PC-3 (cell line): ENCODE data around the gene CTNND2. TPM values are rescaled to one million over a fixed set of nuclear protein-coding genes. Genes with fewer than 3 reads are reported as not detected.

ENCODE experiments used
- ATAC-seq: fragments of 200-7000 bp; cut with Tn5 transposase; 2 replicates; pipeline ENCODE4 v1.9.1; 2020; ENCODE audit warnings: mild to moderate bottlenecking, moderate library complexity
- Bru-seq: library from RNA; stranded (reverse); fragments of 400-500 nt; gene quantifications from one replicate; lab custom pipeline; 2021; lab: Mats Ljungman, UMichigan
- BruChase-seq, 2 experiments: library from RNA; stranded (reverse); fragments of 400-500 nt; gene quantifications; one replicate each; lab custom pipeline; 2021; lab: Mats Ljungman, UMichigan
- BruUV-seq: library from RNA; stranded (reverse); fragments of 400-500 nt; replicated peaks from 2 replicates; lab custom pipeline; 2021; lab: Mats Ljungman, UMichigan
- CTCF ChIA-PET: fragments of 300-600 bp; sonication (Branson Sonifier 250); formaldehyde crosslinking; loops from one replicate; lab custom pipeline; 2022; ENCODE audit warnings: antibody characterized with exemption; lab: Charles Lee
- POLR2A ChIA-PET: fragments of 300-600 bp; sonication (Branson Sonifier 250); formaldehyde crosslinking; loops from one replicate; lab custom pipeline; 2022; ENCODE audit warnings: antibody characterized with exemption; ENCODE audit not compliant: unreplicated experiment; lab: Charles Lee
- DNase-seq: peaks from one replicate; pipeline ENCODE4 v3.0.0-alpha.2; 2015
- H2AFZ ChIP-seq: fragments of 300-600 bp; sonication (generic); 2 replicates; pipeline ENCODE4 v1.6.0; 2016; ENCODE audit warnings: antibody characterized with exemption, low read length
- H3F3A ChIP-seq: fragments of 300-600 bp; sonication (generic); one replicate; pipeline ENCODE4 v1.6.0; 2017; ENCODE audit warnings: antibody characterized with exemption, low read length, control low read depth, mild to moderate bottlenecking; ENCODE audit not compliant: unreplicated experiment
- H3K27ac ChIP-seq: fragments of 300-600 bp; sonication (generic); 2 replicates; pipeline ENCODE4 v1.5.1; 2016; ENCODE audit warnings: mild to moderate bottlenecking, low read length
- H3K27me3 ChIP-seq: fragments of 300-600 bp; sonication (generic); 2 replicates; pipeline ENCODE4 v1.6.1; 2016; ENCODE audit warnings: low read length, mixed read lengths
- H3K36me3 ChIP-seq: fragments of 300-600 bp; sonication (generic); 2 replicates; pipeline ENCODE4 v1.6.1; 2016; ENCODE audit warnings: low read depth, mixed run types, low read length, mixed read lengths
- H3K4me1 ChIP-seq: fragments of 300-600 bp; sonication (generic); 2 replicates; pipeline ENCODE4 v1.5.1; 2016; ENCODE audit warnings: low read length; ENCODE audit not compliant: insufficient read depth
- H3K4me2 ChIP-seq: fragments of 300-600 bp; sonication (generic); 2 replicates; pipeline ENCODE4 v1.6.0; 2016; ENCODE audit warnings: low read length
- H3K4me3 ChIP-seq: fragments of 300-600 bp; sonication (generic); 2 replicates; pipeline ENCODE4 v1.5.1; 2016; ENCODE audit warnings: mild to moderate bottlenecking, low read length, mixed read lengths
- H3K79me2 ChIP-seq: fragments of 300-600 bp; sonication (generic); 2 replicates; pipeline ENCODE4 v1.6.1; 2017; ENCODE audit warnings: low read length, mixed read lengths
- H3K9ac ChIP-seq: fragments of 300-600 bp; sonication (generic); 2 replicates; pipeline ENCODE4 v1.6.0; 2016; ENCODE audit warnings: mild to moderate bottlenecking, low read length
- H3K9me2 ChIP-seq: fragments of 300-600 bp; sonication (generic); replicated peaks from 2 replicates; pipeline ENCODE4 v1.6.1; 2016; ENCODE audit warnings: mixed run types, low read length, mixed read lengths
- H3K9me3 ChIP-seq: fragments of 300-600 bp; sonication (generic); 2 replicates; pipeline ENCODE4 v1.6.1; 2016; ENCODE audit warnings: low read length, mixed read lengths
- H4K20me1 ChIP-seq: fragments of 300-600 bp; sonication (generic); 2 replicates; pipeline ENCODE4 v1.6.1; 2016; ENCODE audit warnings: low read length, mixed read lengths
- EZH2 ChIP-seq: fragments of 300-600 bp; sonication (generic); IDR thresholded peaks from one replicate; pipeline ENCODE4 v1.6.1; 2017; ENCODE audit warnings: antibody characterized with exemption, mild to moderate bottlenecking, low read length; ENCODE audit not compliant: unreplicated experiment
- EZH2phosphoT487 ChIP-seq: fragments of 300-600 bp; sonication (generic); IDR thresholded peaks from 2 replicates; pipeline ENCODE4 v1.6.1; 2018; ENCODE audit warnings: mild to moderate bottlenecking, antibody characterized with exemption, low read length, borderline replicate concordance
- intact Hi-C: fragments of 100-400 bp; cut with micrococcal nuclease; formaldehyde crosslinking; loops from 2 replicates; pipeline ENCODE4 v1.9.0; 2023
- long read RNA-seq: library from polyadenylated mRNA; unstranded; transcript quantifications from one replicate; pipeline ENCODE4 v2.0.0, GENCODE V29; 2021; ENCODE audit not compliant: unreplicated experiment
- total RNA-seq: library from RNA; depleted of rRNA; stranded (reverse); fragments of >200 nt; gene quantifications from 2 replicates; pipeline ENCODE4 v1.2.3, GENCODE V29; 2014; rRNA removed
- TF ChIP-seq, protein P1 (sequence below): fragments of 300-600 bp; sonication (generic); conservative IDR thresholded peaks from 2 replicates; pipeline ENCODE4 v1.5.1; 2017; ENCODE audit warnings: antibody characterized with exemption, low read depth, mild to moderate bottlenecking, low read length

Gene CTNND2
- total RNA-seq = 1.8 and 5.9 TPM in 2 replicates
- percentile 27 among the genes with signal in this experiment for Bru-seq, nascent RNA
- BruChase-seq, experiment 1, labeled RNA remaining after a 6-hour chase = percentile 16 among the genes with signal in this experiment
- percentile 24 among the genes with signal in this experiment for BruChase-seq, experiment 2, labeled RNA remaining after a 2-hour chase
- long read RNA-seq, partial matches to known transcripts = 0 of 1 reads
- long read RNA-seq, other reads (novel, unspliced or antisense) = 1 of 1 reads

GRCh38 chr5:11904265-11904906 is at the start of gene CTNND2:
Gene CTNND2, minus strand, starts transcription at chr5:11904446. Its CDS starts 593 bp downstream, at chr5:11903853.
- DNase-seq = peak; percentile 76
- H3K4me2 ChIP-seq = peak within 1 kb of the TSS; percentile 93

DNA sequence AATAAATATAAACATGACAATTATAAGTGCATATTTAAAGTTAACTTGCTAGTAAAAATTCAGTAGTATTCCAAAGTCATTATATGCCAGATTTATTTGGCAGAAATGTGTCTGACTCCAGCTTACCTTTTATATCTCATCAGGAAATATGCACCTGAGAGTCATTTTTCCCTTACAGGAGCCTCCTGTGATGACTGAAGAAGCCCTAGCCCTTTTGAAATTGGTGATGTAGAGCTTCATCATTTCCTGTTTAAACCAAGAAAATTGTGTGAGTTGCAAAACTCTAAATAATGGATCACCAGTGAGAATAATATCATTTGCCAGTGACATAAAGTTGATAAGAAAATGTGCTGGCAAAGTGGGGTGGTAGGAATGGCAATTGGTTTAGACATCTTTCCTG is 42.1 kb upstream of the CTNND2 start:
- no peaks in the 10 kb centered on the region for H3F3A ChIP-seq
- no peak overlapping the region for H3K4me3 ChIP-seq
- POLR2A ChIA-PET = interaction anchor here (1.0 kb wide), 1 partner anchor 9 kb away, joined by 4 read pairs; no protein-coding TSS in a partner anchor
- intact Hi-C loops = no loop called here
- no peak for ATAC-seq
- H3K36me3 ChIP-seq = no peaks in the 10 kb centered on the region
- no peaks in the 10 kb centered on the region for H3K79me2 ChIP-seq
- DNase-seq = peak; percentile 48
- BruUV-seq = no TSS peak
- H4K20me1 ChIP-seq = no peaks in the 10 kb centered on the region
- H3K27me3 ChIP-seq = no peaks in the 10 kb centered on the region
- H3K27ac ChIP-seq = no peak overlapping the region
- no peaks in the 10 kb centered on the region for H3K4me1 ChIP-seq
- CTCF ChIA-PET = no interaction called here
- TF ChIP-seq EZH2phosphoT487 = no peak
- TF ChIP-seq EZH2 = no peak
- TF ChIP-seq, protein P1, sequence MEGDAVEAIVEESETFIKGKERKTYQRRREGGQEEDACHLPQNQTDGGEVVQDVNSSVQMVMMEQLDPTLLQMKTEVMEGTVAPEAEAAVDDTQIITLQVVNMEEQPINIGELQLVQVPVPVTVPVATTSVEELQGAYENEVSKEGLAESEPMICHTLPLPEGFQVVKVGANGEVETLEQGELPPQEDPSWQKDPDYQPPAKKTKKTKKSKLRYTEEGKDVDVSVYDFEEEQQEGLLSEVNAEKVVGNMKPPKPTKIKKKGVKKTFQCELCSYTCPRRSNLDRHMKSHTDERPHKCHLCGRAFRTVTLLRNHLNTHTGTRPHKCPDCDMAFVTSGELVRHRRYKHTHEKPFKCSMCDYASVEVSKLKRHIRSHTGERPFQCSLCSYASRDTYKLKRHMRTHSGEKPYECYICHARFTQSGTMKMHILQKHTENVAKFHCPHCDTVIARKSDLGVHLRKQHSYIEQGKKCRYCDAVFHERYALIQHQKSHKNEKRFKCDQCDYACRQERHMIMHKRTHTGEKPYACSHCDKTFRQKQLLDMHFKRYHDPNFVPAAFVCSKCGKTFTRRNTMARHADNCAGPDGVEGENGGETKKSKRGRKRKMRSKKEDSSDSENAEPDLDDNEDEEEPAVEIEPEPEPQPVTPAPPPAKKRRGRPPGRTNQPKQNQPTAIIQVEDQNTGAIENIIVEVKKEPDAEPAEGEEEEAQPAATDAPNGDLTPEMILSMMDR = no peak
- no peak overlapping the region for H3K9ac ChIP-seq
- H3K9me2 ChIP-seq = no peaks in the 10 kb centered on the region
- H3K4me2 ChIP-seq = no peak overlapping the region
- H3K9me3 ChIP-seq = no peaks in the 10 kb centered on the region
- H2AFZ ChIP-seq = no peak overlapping the region

More at GRCh38 chr5:11904265-11904906, at the start of gene CTNND2:
- Histone ChIP-seq H3K9ac (no peak within 1 kb of the TSS), H3K4me3 (peak within 1 kb of the TSS; percentile 71), H3K27ac (no peak within 1 kb of the TSS), H3K27me3 (peaks cover 59% of the 10 kb centered on the region), H3K4me1 (peaks cover 11% of the 10 kb centered on the region), H3K79me2 (no peaks in the 10 kb centered on the region), H3K9me2 (no peaks in the 10 kb centered on the region), H3K9me3 (no peaks in the 10 kb centered on the region), H3F3A (no peaks in the 10 kb centered on the region), H4K20me1 (no peaks in the 10 kb centered on the region), H3K36me3 (no peaks in the 10 kb centered on the region), H2AFZ (peak within 1 kb of the TSS; percentile 82)
- no TSS peak for BruUV-seq
- POLR2A ChIA-PET = no interaction called here
- TF ChIP-seq EZH2 = no peak
- TF ChIP-seq, protein P1 = no peak
- TF ChIP-seq EZH2phosphoT487 = no peak
- ATAC-seq = peak; percentile 71
- intact Hi-C loops = no loop called here
- CTCF ChIA-PET = no interaction called here
